Panc1 (cell line): ENCODE measurements around the gene RAMP1. TPM values are rescaled to one million over a fixed set of nuclear protein-coding genes. Genes with fewer than 3 reads are reported as not detected.

Source experiments
- ATAC-seq: fragments of 200-7000 bp; cut with Tn5 transposase; 2 replicates; pipeline ENCODE4 v1.9.1; 2020; ENCODE audit warnings: mild to moderate bottlenecking, moderate library complexity
- BruUV-seq: library from RNA; stranded (reverse); fragments of 400-500 nt; replicated peaks from 2 replicates; lab custom pipeline; 2021; lab: Mats Ljungman, UMichigan
- CTCF ChIA-PET: fragments of 300-600 bp; sonication (Branson Sonifier 250); formaldehyde crosslinking; loops from one replicate; lab custom pipeline; 2022; ENCODE audit warnings: antibody characterized with exemption; lab: Charles Lee
- POLR2A ChIA-PET: fragments of 300-600 bp; sonication (Branson Sonifier 250); formaldehyde crosslinking; loops from one replicate; lab custom pipeline; 2022; ENCODE audit warnings: antibody characterized with exemption; lab: Charles Lee
- DNase-seq: peaks from one replicate; pipeline ENCODE4 v3.0.0-alpha.2; 2010; ENCODE audit warnings: low read depth, low spot score
- H3K27ac ChIP-seq: 2 replicates; pipeline ENCODE4 v1.5.1; 2011; ENCODE audit warnings: mild to moderate bottlenecking, low read length, inconsistent platforms
- H3K27me3 ChIP-seq: fragments of 200-500 bp; sonication (Bioruptor generic); 2 replicates; pipeline ENCODE4 v1.6.0; 2014; ENCODE audit warnings: low read length, inconsistent platforms; ENCODE audit not compliant: control insufficient read depth, insufficient read depth
- H3K36me3 ChIP-seq: fragments of 200-500 bp; sonication (Bioruptor generic); 2 replicates; pipeline ENCODE4 v1.5.1; 2014; ENCODE audit warnings: inconsistent platforms, mild to moderate bottlenecking, low read length, moderate library complexity; ENCODE audit not compliant: control insufficient read depth, insufficient read depth
- H3K4me1 ChIP-seq: 2 replicates; pipeline ENCODE4 v1.5.1; 2011; ENCODE audit warnings: inconsistent platforms, mild to moderate bottlenecking, low read length, moderate library complexity; ENCODE audit not compliant: control insufficient read depth, insufficient read depth
- H3K4me3 ChIP-seq, 2 experiments: 2 replicates each; pipeline ENCODE4 v1.5.1; 2011 to 2012; ENCODE audit warnings: low read depth in 2 of 2, low read length in 2 of 2, mild to moderate bottlenecking in 2 of 2, inconsistent platforms in 1 of 2, moderate library complexity in 1 of 2
- H3K9me3 ChIP-seq: fragments of 200-500 bp; sonication (Bioruptor generic); 2 replicates; pipeline ENCODE4 v1.5.1; 2014; ENCODE audit warnings: low read depth, mild to moderate bottlenecking, inconsistent platforms, low read length, moderate library complexity; ENCODE audit not compliant: control insufficient read depth, insufficient read depth
- POLR2AphosphoS5 ChIP-seq: IDR thresholded peaks from 2 replicates; pipeline ENCODE4 v1.6.1; 2012; ENCODE audit warnings: mild to moderate bottlenecking, low read depth, low read length, moderate library complexity
- SIN3A ChIP-seq: IDR thresholded peaks from 2 replicates; pipeline ENCODE4 v1.6.1; 2012; ENCODE audit warnings: low read depth, mild to moderate bottlenecking, low read length, moderate library complexity, borderline replicate concordance; ENCODE audit not compliant: insufficient read depth
- TCF7L2 ChIP-seq: IDR thresholded peaks from 2 replicates; pipeline ENCODE4 v1.6.1; 2011; ENCODE audit warnings: mild to moderate bottlenecking, low read depth, low read length, inconsistent platforms
- in situ Hi-C: cut with HindIII; loops from 2 replicates; pipeline ENCODE4 v1.10.0; 2016; ENCODE audit warnings: low sequenced_read_pairs, low pct_unique_long_range_greater_than_20kb
- intact Hi-C: fragments of 100-400 bp; cut with micrococcal nuclease; formaldehyde crosslinking; loops from one replicate; pipeline ENCODE4 v1.10.0; 2022; ENCODE audit not compliant: unreplicated experiment
- total RNA-seq: library from RNA; stranded (reverse); gene quantifications from one replicate; pipeline ENCODE4 v1.2.1, GENCODE V29; 2021; ENCODE audit not compliant: unreplicated experiment
- TF ChIP-seq, protein P1 (sequence below), 2 experiments: IDR thresholded peaks; 2 replicates each; pipeline ENCODE4 v1.6.1; 2011 to 2012; ENCODE audit warnings: low read depth in 2 of 2, control low read depth in 1 of 2, low read length in 1 of 2, mild to moderate bottlenecking in 1 of 2, moderate library complexity in 1 of 2; ENCODE audit not compliant: insufficient read depth in 1 of 2
- TF ChIP-seq, protein P2 (sequence below): fragments of 450-650 bp; IDR thresholded peaks from 2 replicates; pipeline ENCODE4 v1.5.1; 2017; ENCODE audit warnings: mild to moderate bottlenecking

RAMP1 gene
- total RNA-seq, 1 experiment from 2014 or later: 17.6 TPM

- H3K9me3 ChIP-seq: no peaks in the 10 kb centered on the region
- no peak for DNase-seq
- no peak overlapping the region for H3K27ac ChIP-seq
- H3K4me1 ChIP-seq: peaks cover 27% of the 10 kb centered on the region
- no peak overlapping the region for H3K4me3 ChIP-seq
- BruUV-seq: no TSS peak
- in situ Hi-C loops: no loop called here
- ATAC-seq: no peak
- TF ChIP-seq POLR2AphosphoS5 (no peak), TCF7L2 (no peak), SIN3A (no peak)
- TF ChIP-seq, protein P1, sequence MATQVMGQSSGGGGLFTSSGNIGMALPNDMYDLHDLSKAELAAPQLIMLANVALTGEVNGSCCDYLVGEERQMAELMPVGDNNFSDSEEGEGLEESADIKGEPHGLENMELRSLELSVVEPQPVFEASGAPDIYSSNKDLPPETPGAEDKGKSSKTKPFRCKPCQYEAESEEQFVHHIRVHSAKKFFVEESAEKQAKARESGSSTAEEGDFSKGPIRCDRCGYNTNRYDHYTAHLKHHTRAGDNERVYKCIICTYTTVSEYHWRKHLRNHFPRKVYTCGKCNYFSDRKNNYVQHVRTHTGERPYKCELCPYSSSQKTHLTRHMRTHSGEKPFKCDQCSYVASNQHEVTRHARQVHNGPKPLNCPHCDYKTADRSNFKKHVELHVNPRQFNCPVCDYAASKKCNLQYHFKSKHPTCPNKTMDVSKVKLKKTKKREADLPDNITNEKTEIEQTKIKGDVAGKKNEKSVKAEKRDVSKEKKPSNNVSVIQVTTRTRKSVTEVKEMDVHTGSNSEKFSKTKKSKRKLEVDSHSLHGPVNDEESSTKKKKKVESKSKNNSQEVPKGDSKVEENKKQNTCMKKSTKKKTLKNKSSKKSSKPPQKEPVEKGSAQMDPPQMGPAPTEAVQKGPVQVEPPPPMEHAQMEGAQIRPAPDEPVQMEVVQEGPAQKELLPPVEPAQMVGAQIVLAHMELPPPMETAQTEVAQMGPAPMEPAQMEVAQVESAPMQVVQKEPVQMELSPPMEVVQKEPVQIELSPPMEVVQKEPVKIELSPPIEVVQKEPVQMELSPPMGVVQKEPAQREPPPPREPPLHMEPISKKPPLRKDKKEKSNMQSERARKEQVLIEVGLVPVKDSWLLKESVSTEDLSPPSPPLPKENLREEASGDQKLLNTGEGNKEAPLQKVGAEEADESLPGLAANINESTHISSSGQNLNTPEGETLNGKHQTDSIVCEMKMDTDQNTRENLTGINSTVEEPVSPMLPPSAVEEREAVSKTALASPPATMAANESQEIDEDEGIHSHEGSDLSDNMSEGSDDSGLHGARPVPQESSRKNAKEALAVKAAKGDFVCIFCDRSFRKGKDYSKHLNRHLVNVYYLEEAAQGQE (IDR thresholded peaks at IDR 0.05; ENCODE audit: insufficient read depth in 1 of 2, low read depth in 2 of 2, low read length in 1 of 2): no peak
- TF ChIP-seq, protein P2, sequence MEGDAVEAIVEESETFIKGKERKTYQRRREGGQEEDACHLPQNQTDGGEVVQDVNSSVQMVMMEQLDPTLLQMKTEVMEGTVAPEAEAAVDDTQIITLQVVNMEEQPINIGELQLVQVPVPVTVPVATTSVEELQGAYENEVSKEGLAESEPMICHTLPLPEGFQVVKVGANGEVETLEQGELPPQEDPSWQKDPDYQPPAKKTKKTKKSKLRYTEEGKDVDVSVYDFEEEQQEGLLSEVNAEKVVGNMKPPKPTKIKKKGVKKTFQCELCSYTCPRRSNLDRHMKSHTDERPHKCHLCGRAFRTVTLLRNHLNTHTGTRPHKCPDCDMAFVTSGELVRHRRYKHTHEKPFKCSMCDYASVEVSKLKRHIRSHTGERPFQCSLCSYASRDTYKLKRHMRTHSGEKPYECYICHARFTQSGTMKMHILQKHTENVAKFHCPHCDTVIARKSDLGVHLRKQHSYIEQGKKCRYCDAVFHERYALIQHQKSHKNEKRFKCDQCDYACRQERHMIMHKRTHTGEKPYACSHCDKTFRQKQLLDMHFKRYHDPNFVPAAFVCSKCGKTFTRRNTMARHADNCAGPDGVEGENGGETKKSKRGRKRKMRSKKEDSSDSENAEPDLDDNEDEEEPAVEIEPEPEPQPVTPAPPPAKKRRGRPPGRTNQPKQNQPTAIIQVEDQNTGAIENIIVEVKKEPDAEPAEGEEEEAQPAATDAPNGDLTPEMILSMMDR: no peak
- no peaks in the 10 kb centered on the region for H3K36me3 ChIP-seq
- ChIA-PET CTCF (interaction anchor here (1.1 kb wide), 1 partner anchor 248 kb away, joined by 3 read pairs; no protein-coding TSS in a partner anchor), POLR2A (no interaction called here)
- intact Hi-C loops: no loop called here
- no peaks in the 10 kb centered on the region; the same call in 1 of the 2 replicates for H3K27me3 ChIP-seq
These were observed 1.6 kb upstream of the RAMP1 start for GRCh38 chr2:237857791-237858190.

DNA sequence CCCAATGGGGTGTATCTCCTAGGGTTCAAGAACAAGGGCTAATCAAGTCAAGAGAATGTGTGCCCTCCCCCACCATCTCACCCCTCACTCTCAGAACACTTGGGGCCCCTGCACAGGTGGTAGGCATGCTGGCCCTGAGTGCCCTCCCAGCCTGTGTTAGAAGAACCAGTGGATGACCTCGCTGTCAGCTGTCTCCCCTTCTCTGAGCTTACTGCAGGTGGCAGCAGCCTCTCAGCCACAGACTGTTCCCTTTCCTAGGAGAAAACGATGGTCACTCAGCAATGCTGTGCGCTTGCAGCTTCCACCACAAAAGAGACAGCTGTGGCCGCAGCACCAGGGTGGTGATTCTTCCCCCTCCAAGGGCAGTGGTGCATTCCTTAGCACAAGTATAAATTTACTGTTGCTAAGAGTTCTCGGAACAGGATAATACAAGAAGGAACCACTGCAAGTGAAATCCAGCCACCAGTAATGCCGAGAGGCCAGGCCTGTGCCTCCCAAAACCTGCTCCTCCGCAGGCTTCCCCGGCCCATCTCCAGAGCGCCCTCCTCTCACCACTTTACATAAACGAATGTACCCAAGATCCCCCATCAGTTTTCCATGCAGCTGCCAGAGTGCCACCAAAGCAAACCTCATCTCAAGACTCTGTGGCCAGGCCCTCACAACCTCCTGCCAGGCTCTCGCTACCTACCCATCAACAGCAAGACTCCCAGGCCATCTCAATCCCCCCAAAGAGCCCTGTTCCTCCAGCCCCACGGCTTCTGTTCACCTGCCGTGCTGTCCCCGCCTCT, 935 bp upstream of the RAMP1 start:
- Histone ChIP-seq H3K9me3 (no peaks in the 10 kb centered on the region), H3K27me3 (no peaks in the 10 kb centered on the region; the same call in 1 of the 2 replicates), H3K36me3 (no peaks in the 10 kb centered on the region), H3K4me1 (peaks cover 28% of the 10 kb centered on the region), H3K4me3 (no peak overlapping the region), H3K27ac (no peak overlapping the region)
- ChIA-PET POLR2A (no interaction called here), CTCF (interaction anchor here (0.7 to 1.1 kb wide), 2 partner anchors 203 to 248 kb away, joined by 3 to 4 read pairs; no protein-coding TSS in a partner anchor)
- ATAC-seq: peak; percentile 94
- intact Hi-C loops: no loop called here
- in situ Hi-C loops: no loop called here
- TF ChIP-seq, protein P2: peak; percentile 92
- TF ChIP-seq POLR2AphosphoS5 (no peak), TCF7L2 (no peak)
- BruUV-seq: no TSS peak
- DNase-seq: peak; percentile 58
